ENCODE measurements around the gene SRBD1.

SRBD1 gene

DNA sequence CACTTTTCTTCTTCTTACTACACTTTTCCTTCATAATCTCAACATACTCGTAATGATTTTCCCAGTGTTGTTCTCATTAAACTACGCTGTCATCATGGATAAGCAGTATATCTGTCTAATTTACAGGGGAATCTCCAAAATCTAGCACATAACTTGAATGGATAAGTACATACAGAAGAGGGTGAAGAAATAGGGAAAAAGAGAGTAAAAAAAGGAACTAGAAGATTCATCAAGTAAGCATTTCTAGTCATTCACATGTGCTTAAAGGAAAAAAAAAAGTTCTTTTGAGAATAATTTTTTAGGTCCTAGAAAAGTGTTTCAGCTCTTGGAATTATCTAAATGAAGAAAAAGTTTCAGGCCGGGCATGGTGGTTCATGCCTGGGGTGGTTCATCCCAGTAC lies 51.6 kb downstream of the SRBD1 start:
- DNase-seq (ENCODE audit: low read depth), result no peak
- H3K4me3 ChIP-seq (ENCODE audit: low read length), result no peak overlapping the region
- TF ChIP-seq, protein P1, sequence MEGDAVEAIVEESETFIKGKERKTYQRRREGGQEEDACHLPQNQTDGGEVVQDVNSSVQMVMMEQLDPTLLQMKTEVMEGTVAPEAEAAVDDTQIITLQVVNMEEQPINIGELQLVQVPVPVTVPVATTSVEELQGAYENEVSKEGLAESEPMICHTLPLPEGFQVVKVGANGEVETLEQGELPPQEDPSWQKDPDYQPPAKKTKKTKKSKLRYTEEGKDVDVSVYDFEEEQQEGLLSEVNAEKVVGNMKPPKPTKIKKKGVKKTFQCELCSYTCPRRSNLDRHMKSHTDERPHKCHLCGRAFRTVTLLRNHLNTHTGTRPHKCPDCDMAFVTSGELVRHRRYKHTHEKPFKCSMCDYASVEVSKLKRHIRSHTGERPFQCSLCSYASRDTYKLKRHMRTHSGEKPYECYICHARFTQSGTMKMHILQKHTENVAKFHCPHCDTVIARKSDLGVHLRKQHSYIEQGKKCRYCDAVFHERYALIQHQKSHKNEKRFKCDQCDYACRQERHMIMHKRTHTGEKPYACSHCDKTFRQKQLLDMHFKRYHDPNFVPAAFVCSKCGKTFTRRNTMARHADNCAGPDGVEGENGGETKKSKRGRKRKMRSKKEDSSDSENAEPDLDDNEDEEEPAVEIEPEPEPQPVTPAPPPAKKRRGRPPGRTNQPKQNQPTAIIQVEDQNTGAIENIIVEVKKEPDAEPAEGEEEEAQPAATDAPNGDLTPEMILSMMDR (IDR thresholded peaks at IDR 0.05; ENCODE audit: insufficient read depth, low read depth, low read length, missing control alignments), result no peak

GRCh38 chr2:45554742-45555140 lies 56.3 kb downstream of the SRBD1 start:
- TF ChIP-seq, protein P1 (IDR thresholded peaks at IDR 0.05; ENCODE audit: insufficient read depth, low read depth, low read length, missing control alignments), result no peak
- no peak for DNase-seq (ENCODE audit: low read depth)
- H3K4me3 ChIP-seq (ENCODE audit: low read length), result no peak overlapping the region

DNA sequence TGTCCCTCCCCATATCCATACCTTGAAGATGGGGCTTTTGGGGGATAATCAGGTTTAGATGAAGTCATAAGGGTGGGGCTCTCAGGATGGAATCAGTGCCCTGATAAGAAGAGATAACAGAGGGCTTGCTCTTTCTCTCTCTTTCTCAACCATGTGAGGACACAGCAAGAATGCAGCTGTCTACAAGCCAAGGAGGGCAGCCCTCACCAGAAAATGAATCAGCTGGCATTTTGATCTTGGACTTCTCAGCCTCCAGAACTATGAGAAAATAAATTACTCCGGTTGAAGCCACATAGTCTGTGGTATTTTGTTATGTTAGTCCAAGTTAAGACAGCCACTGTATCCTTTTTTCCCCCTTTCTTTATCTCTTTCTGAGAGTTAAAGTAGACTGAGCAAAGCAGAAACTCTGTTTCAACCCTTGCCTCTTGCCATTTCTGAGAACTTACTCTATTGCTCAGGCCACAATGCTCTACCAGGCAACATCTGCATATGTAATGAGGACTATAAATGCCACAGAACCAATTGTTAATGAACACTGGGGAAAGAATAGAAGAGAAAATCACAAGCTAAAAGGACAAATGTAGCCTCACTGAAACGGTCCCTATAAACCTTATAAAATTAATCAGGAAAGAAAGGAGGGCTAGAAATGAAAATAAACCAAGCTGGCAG lies 56.9 kb downstream of the SRBD1 start:
- TF ChIP-seq, protein P1 (IDR thresholded peaks at IDR 0.05; ENCODE audit: insufficient read depth, low read depth, low read length, missing control alignments), result no peak
- DNase-seq (ENCODE audit: low read depth), result no peak
- H3K4me3 ChIP-seq (ENCODE audit: low read length), result no peak overlapping the region

- H3K4me3 ChIP-seq (ENCODE audit: low read length), result no peak overlapping the region
- no peak for DNase-seq (ENCODE audit: low read depth)
- TF ChIP-seq, protein P1 (IDR thresholded peaks at IDR 0.05; ENCODE audit: insufficient read depth, low read depth, low read length, missing control alignments), result no peak
Observed at GRCh38 chr2:45551862-45552261, 59.2 kb downstream of the SRBD1 start.

GRCh38 chr2:45545943-45546342 lies 65.1 kb downstream of the SRBD1 start:
- TF ChIP-seq, protein P1 (IDR thresholded peaks at IDR 0.05; ENCODE audit: insufficient read depth, low read depth, low read length, missing control alignments), result no peak
- no peak overlapping the region for H3K4me3 ChIP-seq (ENCODE audit: low read length)
- DNase-seq (ENCODE audit: low read depth), result no peak

- no peak for DNase-seq (ENCODE audit: low read depth)
- TF ChIP-seq, protein P1 (IDR thresholded peaks at IDR 0.05; ENCODE audit: insufficient read depth, low read depth, low read length, missing control alignments), result no peak
- H3K4me3 ChIP-seq (ENCODE audit: low read length), result no peak overlapping the region
Observed at GRCh38 chr2:45543257-45543656, 67.8 kb downstream of the SRBD1 start.

- DNase-seq (ENCODE audit: low read depth), result no peak
- TF ChIP-seq, protein P1 (IDR thresholded peaks at IDR 0.05; ENCODE audit: insufficient read depth, low read depth, low read length, missing control alignments), result no peak
- H3K4me3 ChIP-seq (ENCODE audit: low read length), result no peak overlapping the region
Observed at GRCh38 chr2:45542013-45542412, 69.1 kb downstream of the SRBD1 start.
